Measurements from ENCODE around the gene MKRN1.

DNA sequence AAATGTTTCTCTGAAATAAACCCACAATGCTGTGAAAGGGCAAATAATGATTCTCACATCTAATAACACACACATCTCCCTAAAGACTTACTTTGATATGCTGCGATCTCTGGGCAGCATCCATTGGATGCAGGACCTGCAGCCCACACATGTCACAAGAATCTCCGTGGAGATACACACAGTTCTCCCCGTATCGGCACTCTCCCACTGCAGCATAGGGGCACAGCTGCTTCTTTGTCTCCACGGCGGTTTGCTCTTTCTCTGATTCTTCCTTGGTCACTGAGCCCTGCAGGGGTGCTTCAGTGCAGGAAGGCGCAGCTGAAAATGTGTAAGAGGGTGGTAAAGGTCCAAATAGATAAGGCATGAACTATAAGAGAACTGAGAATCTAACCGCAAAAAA is 20.4 kb downstream of the MKRN1 start:
- TF ChIP-seq, protein P1, sequence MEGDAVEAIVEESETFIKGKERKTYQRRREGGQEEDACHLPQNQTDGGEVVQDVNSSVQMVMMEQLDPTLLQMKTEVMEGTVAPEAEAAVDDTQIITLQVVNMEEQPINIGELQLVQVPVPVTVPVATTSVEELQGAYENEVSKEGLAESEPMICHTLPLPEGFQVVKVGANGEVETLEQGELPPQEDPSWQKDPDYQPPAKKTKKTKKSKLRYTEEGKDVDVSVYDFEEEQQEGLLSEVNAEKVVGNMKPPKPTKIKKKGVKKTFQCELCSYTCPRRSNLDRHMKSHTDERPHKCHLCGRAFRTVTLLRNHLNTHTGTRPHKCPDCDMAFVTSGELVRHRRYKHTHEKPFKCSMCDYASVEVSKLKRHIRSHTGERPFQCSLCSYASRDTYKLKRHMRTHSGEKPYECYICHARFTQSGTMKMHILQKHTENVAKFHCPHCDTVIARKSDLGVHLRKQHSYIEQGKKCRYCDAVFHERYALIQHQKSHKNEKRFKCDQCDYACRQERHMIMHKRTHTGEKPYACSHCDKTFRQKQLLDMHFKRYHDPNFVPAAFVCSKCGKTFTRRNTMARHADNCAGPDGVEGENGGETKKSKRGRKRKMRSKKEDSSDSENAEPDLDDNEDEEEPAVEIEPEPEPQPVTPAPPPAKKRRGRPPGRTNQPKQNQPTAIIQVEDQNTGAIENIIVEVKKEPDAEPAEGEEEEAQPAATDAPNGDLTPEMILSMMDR (IDR thresholded peaks at IDR 0.05; ENCODE audit: low read depth, low read length, poor library complexity, severe bottlenecking): no peak
- TF ChIP-seq EZH2phosphoT487 (IDR thresholded peaks at IDR 0.05; ENCODE audit: borderline replicate concordance, low read length): no peak

Measured in DOHH2 (cell line).